Activated naive CD4-positive, alpha-beta T cell treated with anti-CD3 and anti-CD28 coated beads for 36 hours (primary cell): ENCODE measurements around the gene KIF16B. TPM values are rescaled to one million over a fixed set of nuclear protein-coding genes. Genes with fewer than 3 reads are reported as not detected.

Experiments
- CTCF ChIA-PET: fragments of 350-600 bp; sonication (Branson Sonifier 250); formaldehyde crosslinking; loops from one replicate; lab custom pipeline; 2021; ENCODE audit warnings: antibody characterized with exemption; lab: Charles Lee
- DNase-seq: peaks from one replicate; pipeline ENCODE4 v3.0.0-alpha.2; 2020
- H3K27ac Mint-ChIP-seq: one replicate; pipeline ENCODE4 v1.8.0; 2021; ENCODE audit warnings: mild to moderate bottlenecking, mixed read lengths
- H3K27me3 Mint-ChIP-seq: one replicate; pipeline ENCODE4 v1.8.0; 2021; ENCODE audit warnings: low read depth, mixed read lengths
- H3K36me3 Mint-ChIP-seq: one replicate; pipeline ENCODE4 v1.8.0; 2021; ENCODE audit warnings: low read depth, mixed read lengths
- H3K4me1 Mint-ChIP-seq: one replicate; pipeline ENCODE4 v1.8.0; 2021; ENCODE audit warnings: low read depth, mixed read lengths
- H3K4me3 Mint-ChIP-seq: one replicate; pipeline ENCODE4 v1.8.0; 2021; ENCODE audit warnings: mild to moderate bottlenecking, moderate library complexity, mixed read lengths
- H3K9me3 Mint-ChIP-seq: one replicate; pipeline ENCODE4 v1.8.0; 2021; ENCODE audit warnings: mixed read lengths
- intact Hi-C: fragments of 100-400 bp; cut with micrococcal nuclease; formaldehyde crosslinking; loops from one replicate; pipeline ENCODE4 v1.15.1; 2023
- total RNA-seq, 2 experiments: library from RNA; stranded (reverse); gene quantifications; one replicate each; pipeline ENCODE4 v1.2.3, GENCODE V29; 2021

KIF16B gene
- total RNA-seq, 2 experiments from 2014 or later: 5.1 to 5.6 TPM

DNA sequence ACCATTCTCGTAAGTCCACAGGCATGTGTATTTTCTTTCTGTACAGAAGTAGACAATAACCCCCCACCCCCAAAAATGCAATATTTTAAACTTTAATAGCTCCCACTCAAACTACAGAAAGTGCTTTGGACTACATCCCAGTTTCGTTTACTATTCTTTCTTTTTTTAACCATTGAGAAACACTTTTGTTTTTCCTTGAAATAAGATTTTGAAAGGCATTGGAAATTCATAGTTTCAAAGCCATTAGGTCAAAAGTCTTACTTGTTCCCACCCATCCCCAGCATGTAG lies 140.0 kb downstream of the KIF16B start:
- H3K27ac Mint-ChIP-seq: no peak overlapping the region
- no peak for DNase-seq
- intact Hi-C loops: no loop called here

GRCh38 chr20:16432466-16433292 lies 140.6 kb downstream of the KIF16B start:
- DNase-seq: no peak
- no peaks in the 10 kb centered on the region for H3K9me3 Mint-ChIP-seq
- no peak overlapping the region for H3K27ac Mint-ChIP-seq
- H3K27me3 Mint-ChIP-seq: no peaks in the 10 kb centered on the region
- H3K36me3 Mint-ChIP-seq: peaks cover 26% of the 10 kb centered on the region
- CTCF ChIA-PET: interaction anchor here (0.7 to 1.3 kb wide), 2 partner anchors 13 to 19 kb away, joined by 4 read pairs; no protein-coding TSS in a partner anchor
- no peaks in the 10 kb centered on the region for H3K4me1 Mint-ChIP-seq
- H3K4me3 Mint-ChIP-seq: no peak overlapping the region
- intact Hi-C loops: no loop called here

More for the DNA sequence above, 140.0 kb downstream of the KIF16B start:
- Mint-ChIP-seq H3K36me3 (peaks cover 20% of the 10 kb centered on the region), H3K4me3 (no peak overlapping the region), H3K9me3 (no peaks in the 10 kb centered on the region), H3K4me1 (no peaks in the 10 kb centered on the region), H3K27me3 (no peaks in the 10 kb centered on the region)
- CTCF ChIA-PET: interaction anchor here (0.7 to 1.3 kb wide), 3 partner anchors 14 to 160 kb away, joined by 3 to 4 read pairs (median 4); no protein-coding TSS in a partner anchor

DNA sequence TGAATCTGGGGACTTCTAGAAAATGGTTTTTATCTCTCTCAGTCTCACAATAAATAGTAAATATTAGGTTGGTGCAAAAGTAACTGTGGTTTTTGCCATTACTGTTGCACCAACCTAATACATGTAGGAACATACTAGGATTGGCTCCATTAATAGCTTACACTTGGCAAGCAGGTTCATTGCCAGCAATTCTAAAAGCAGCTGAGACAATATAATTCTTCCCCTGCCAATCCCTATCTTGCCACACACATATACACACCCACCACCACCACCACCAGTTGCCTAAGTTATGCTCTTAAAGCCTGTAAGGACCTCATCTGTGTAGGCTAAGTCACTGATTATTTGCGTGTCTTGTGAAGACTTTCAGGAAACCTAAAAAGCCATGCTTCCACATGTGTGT lies 145.1 kb downstream of the KIF16B start:
- Mint-ChIP-seq H3K27ac (no peak overlapping the region), H3K4me1 (no peaks in the 10 kb centered on the region), H3K9me3 (no peaks in the 10 kb centered on the region), H3K4me3 (no peak overlapping the region), H3K27me3 (no peaks in the 10 kb centered on the region), H3K36me3 (peaks cover 51% of the 10 kb centered on the region)
- intact Hi-C loops: no loop called here
- DNase-seq: no peak
- CTCF ChIA-PET: no interaction called here

DNA sequence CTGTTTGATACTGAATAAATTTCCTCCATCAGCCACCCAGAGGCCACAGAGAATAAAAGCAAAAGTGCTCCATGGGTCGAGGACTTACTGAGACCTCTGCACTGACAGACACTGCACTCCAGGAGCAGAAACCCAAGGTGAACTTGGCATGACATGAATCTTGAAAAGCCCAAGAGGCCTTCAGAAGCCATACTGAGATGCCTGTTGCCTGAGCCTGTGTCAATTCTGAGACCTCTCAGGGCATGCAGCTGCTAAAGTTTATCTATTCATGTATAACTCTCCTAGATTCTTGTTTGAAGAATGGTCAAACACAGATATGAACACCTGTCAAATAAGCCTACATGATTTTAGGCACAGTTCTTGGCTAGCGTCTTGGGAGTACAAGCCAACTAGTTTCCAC lies 145.7 kb downstream of the KIF16B start:
- no peaks in the 10 kb centered on the region for H3K27me3 Mint-ChIP-seq
- intact Hi-C loops: no loop called here
- no peaks in the 10 kb centered on the region for H3K9me3 Mint-ChIP-seq
- CTCF ChIA-PET: no interaction called here
- H3K36me3 Mint-ChIP-seq: peaks cover 51% of the 10 kb centered on the region
- no peak overlapping the region for H3K27ac Mint-ChIP-seq
- H3K4me3 Mint-ChIP-seq: no peak overlapping the region
- no peak for DNase-seq
- no peaks in the 10 kb centered on the region for H3K4me1 Mint-ChIP-seq

GRCh38 chr20:16424780-16425179 lies 148.5 kb downstream of the KIF16B start:
- Mint-ChIP-seq H3K4me3 (no peak overlapping the region), H3K4me1 (no peaks in the 10 kb centered on the region), H3K9me3 (no peaks in the 10 kb centered on the region), H3K27me3 (no peaks in the 10 kb centered on the region), H3K27ac (no peak overlapping the region), H3K36me3 (peaks cover 43% of the 10 kb centered on the region)
- no peak for DNase-seq
- intact Hi-C loops: no loop called here
- CTCF ChIA-PET: no interaction called here

GRCh38 chr20:16423311-16424212 lies 149.7 kb downstream of the KIF16B start:
- intact Hi-C loops: no loop called here
- Mint-ChIP-seq H3K36me3 (peaks cover 49% of the 10 kb centered on the region), H3K4me3 (no peak overlapping the region), H3K9me3 (no peaks in the 10 kb centered on the region), H3K27me3 (no peaks in the 10 kb centered on the region), H3K27ac (no peak overlapping the region), H3K4me1 (no peaks in the 10 kb centered on the region)
- CTCF ChIA-PET: no interaction called here
- DNase-seq: no peak

DNA sequence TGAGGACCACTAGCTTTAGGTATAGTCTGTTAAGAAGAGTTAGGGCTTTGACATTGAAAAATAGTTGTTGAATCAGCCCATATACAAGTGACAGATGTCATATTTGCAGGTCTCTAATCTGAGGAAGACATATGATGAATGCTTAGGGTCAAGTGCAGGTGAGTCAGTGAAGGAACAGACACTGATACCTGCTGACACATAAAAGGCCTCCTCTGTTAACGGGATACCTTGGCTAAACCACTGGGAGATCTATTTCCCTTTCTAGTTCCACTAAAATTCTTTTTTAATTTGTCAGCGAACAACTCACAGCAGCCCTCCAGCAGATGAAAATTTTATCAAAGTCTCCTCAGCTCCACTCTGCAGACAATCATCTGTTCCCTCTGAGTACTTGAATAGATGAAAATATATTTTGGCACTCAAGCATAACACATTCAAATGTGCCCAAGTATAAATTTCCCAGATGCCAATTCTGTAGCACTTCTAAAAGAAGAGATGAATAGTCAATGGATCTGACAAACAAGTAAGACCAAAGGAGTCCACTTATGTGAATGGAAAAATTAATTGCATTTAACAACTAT lies 154.0 kb downstream of the KIF16B start:
- CTCF ChIA-PET: interaction anchor here (0.6 to 1.2 kb wide), 2 partner anchors 14 to 15 kb away, joined by 3 to 4 read pairs; no protein-coding TSS in a partner anchor
- H3K36me3 Mint-ChIP-seq: peaks cover 39% of the 10 kb centered on the region
- H3K4me3 Mint-ChIP-seq: no peak overlapping the region
- intact Hi-C loops: no loop called here
- no peaks in the 10 kb centered on the region for H3K27me3 Mint-ChIP-seq
- H3K4me1 Mint-ChIP-seq: no peaks in the 10 kb centered on the region
- DNase-seq: no peak
- no peak overlapping the region for H3K27ac Mint-ChIP-seq
- no peaks in the 10 kb centered on the region for H3K9me3 Mint-ChIP-seq

DNA sequence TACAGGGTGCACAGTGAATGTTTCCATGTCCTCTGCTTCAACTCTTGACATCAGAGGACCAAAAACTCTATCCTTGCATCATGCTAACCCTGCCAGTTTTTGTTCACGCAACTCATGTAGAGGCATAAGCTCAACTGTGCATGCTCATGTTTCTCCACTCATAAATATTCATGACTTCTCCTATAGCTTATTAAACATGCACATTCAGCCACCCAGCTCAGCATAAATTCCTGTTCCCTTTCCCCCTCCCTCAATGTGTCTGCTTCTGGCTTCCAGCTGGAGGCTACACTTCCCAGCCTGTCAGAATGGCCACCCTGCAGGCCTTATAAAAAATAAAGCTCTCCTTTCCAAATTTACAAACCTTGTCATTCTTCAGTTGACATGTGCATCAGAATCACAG lies 154.6 kb downstream of the KIF16B start:
- CTCF ChIA-PET: interaction anchor here (0.6 to 1.2 kb wide), 2 partner anchors 15 to 16 kb away, joined by 3 to 4 read pairs; no protein-coding TSS in a partner anchor
- intact Hi-C loops: no loop called here

GRCh38 chr20:16417001-16417400 lies 156.2 kb downstream of the KIF16B start:
- H3K4me3 Mint-ChIP-seq: no peak overlapping the region
- no peak for DNase-seq
- H3K9me3 Mint-ChIP-seq: peaks cover under 1% of the 10 kb centered on the region
- CTCF ChIA-PET: interaction anchor here (1.0 kb wide), 1 partner anchor 58 kb away, joined by 4 read pairs; no protein-coding TSS in a partner anchor
- H3K27ac Mint-ChIP-seq: no peak overlapping the region
- H3K4me1 Mint-ChIP-seq: no peaks in the 10 kb centered on the region
- H3K27me3 Mint-ChIP-seq: no peaks in the 10 kb centered on the region
- intact Hi-C loops: no loop called here
- H3K36me3 Mint-ChIP-seq: peaks cover 34% of the 10 kb centered on the region

More for the DNA sequence above, 154.6 kb downstream of the KIF16B start:
- Mint-ChIP-seq H3K36me3 (peaks cover 33% of the 10 kb centered on the region), H3K27me3 (no peaks in the 10 kb centered on the region), H3K4me3 (no peak overlapping the region), H3K9me3 (no peaks in the 10 kb centered on the region), H3K27ac (no peak overlapping the region), H3K4me1 (no peaks in the 10 kb centered on the region)
- DNase-seq: no peak

DNA sequence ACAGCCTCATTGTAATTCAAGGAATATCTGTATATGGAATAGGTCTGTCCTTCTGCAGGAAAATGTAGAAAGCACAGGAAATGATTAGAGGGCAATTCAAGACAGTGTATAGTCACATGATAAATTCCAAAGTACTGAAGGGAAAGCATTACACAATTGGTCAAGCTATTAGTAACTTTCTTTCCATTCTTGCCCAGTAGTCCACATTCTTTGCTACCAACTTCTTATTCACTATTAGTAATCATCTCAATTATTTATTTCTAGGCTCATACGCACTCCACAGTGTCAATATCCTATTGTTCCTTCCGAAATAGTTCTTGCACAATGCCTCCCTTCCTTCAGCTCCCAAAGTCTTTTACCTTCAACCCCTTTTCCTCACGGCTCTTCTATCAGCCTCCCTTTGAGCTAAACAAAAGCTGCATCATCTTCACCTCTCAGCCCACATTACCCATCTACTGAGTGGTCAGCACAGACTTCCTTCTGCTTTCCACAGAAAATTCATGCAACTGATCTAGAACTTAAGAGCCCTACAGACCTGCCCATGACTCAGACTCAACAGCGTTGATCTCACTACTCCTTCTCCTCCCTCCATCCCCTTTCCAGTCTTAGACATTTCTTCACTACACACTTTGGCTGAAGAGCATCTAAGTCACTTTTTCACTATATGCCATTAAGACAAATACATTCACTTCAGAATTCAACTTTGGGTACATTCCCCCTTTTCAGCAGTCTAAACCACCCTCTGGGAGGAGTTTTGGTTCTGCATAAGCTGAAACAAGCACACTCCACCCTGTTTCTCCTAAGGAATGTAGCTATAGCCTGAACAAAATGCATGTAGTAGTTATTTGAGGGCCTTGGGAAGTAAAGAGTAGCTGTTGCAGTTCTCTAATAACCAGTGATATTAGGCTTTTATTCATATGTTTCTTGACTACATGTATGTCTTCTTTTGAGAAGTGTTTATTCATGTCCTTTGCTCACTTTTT lies 157.9 kb downstream of the KIF16B start:
- Mint-ChIP-seq H3K4me3 (no peak overlapping the region), H3K9me3 (peaks cover 7% of the 10 kb centered on the region), H3K27me3 (no peaks in the 10 kb centered on the region), H3K36me3 (peaks cover 43% of the 10 kb centered on the region), H3K4me1 (no peaks in the 10 kb centered on the region), H3K27ac (no peak overlapping the region)
- intact Hi-C loops: no loop called here
- CTCF ChIA-PET: interaction anchor here (0.6 kb wide), 1 partner anchor 396 kb away, joined by 3 read pairs; no protein-coding TSS in a partner anchor
- DNase-seq: no peak

GRCh38 chr20:16412906-16413305 lies 160.3 kb downstream of the KIF16B start:
- H3K4me3 Mint-ChIP-seq: no peak overlapping the region
- no peak overlapping the region for H3K27ac Mint-ChIP-seq
- DNase-seq: no peak
- H3K36me3 Mint-ChIP-seq: peaks cover 38% of the 10 kb centered on the region
- H3K9me3 Mint-ChIP-seq: peaks cover 7% of the 10 kb centered on the region
- no peaks in the 10 kb centered on the region for H3K27me3 Mint-ChIP-seq
- CTCF ChIA-PET: no interaction called here
- no peaks in the 10 kb centered on the region for H3K4me1 Mint-ChIP-seq
- intact Hi-C loops: no loop called here
